CD4-positive, alpha-beta memory T cell (primary cell): Measurements from ENCODE around the gene LZTR1. TPM values are rescaled to one million over a fixed set of nuclear protein-coding genes. Genes with fewer than 3 reads are reported as not detected.
"Not testable (repeated sequence)": the region's sequence is repeated elsewhere in the genome, so short reads cannot be mapped to it uniquely, and the experiment has no call there.

ENCODE experiments used
- CTCF ChIA-PET: fragments of 350-600 bp; sonication (Branson Sonifier 250); formaldehyde crosslinking; loops from one replicate; lab custom pipeline; 2021; ENCODE audit warnings: inconsistent platforms; ENCODE audit not compliant: partially characterized antibody; lab: Charles Lee
- POLR2A ChIA-PET: fragments of 350-600 bp; sonication (Branson Sonifier 250); formaldehyde crosslinking; loops from one replicate; lab custom pipeline; 2021; ENCODE audit not compliant: partially characterized antibody; lab: Charles Lee
- DNase-seq, 5 donors: peaks; one replicate each; pipeline versions ENCODE4 v3.0.0 to v3.0.0-alpha.2; 2020 to 2022; ENCODE audit warnings: mixed read lengths in 1 of 5
- H3K27ac ChIP-seq: one replicate; pipeline ENCODE4 v1.7.0; 2013; ENCODE audit warnings: low read depth, low read length
- H3K27me3 ChIP-seq: 2 replicates; pipeline ENCODE4 v1.7.0; 2013; ENCODE audit warnings: mild to moderate bottlenecking, low read length, moderate library complexity; ENCODE audit not compliant: insufficient read depth
- H3K36me3 ChIP-seq: 2 replicates; pipeline ENCODE4 v1.7.0; 2013; ENCODE audit warnings: mild to moderate bottlenecking, low read length, moderate library complexity; ENCODE audit not compliant: insufficient read depth
- H3K4me1 ChIP-seq: 2 replicates; pipeline ENCODE4 v1.7.0; 2013; ENCODE audit warnings: mild to moderate bottlenecking, low read length, moderate library complexity; ENCODE audit not compliant: insufficient read depth
- H3K4me3 ChIP-seq, 2 donors: one replicate each; pipeline ENCODE4 v1.7.0; 2013; ENCODE audit warnings: low read length in 2 of 2, mild to moderate bottlenecking in 1 of 2
- H3K9me3 ChIP-seq, 2 donors: one replicate each; pipeline ENCODE4 v1.7.0; 2013; ENCODE audit warnings: low read length in 2 of 2, control low read depth in 1 of 2; ENCODE audit not compliant: control insufficient read depth in 1 of 2
- H3K27ac Mint-ChIP-seq, 7 donors: one replicate each; pipeline ENCODE4 v1.8.0; 2020 to 2021; ENCODE audit warnings: mixed read lengths in 7 of 7, mild to moderate bottlenecking in 6 of 7, inconsistent platforms in 3 of 7, moderate library complexity in 3 of 7
- H3K27me3 Mint-ChIP-seq, 2 donors: one replicate each; pipeline ENCODE4 v1.8.0; 2020 to 2021; ENCODE audit warnings: mixed read lengths in 2 of 2
- H3K36me3 Mint-ChIP-seq, 2 donors: one replicate each; pipeline ENCODE4 v1.8.0; 2020 to 2021; ENCODE audit warnings: mixed read lengths in 2 of 2, inconsistent platforms in 1 of 2, mild to moderate bottlenecking in 1 of 2
- H3K4me1 Mint-ChIP-seq, 4 donors: one replicate each; pipeline ENCODE4 v1.8.0; 2020 to 2021; ENCODE audit warnings: mixed read lengths in 4 of 4, mild to moderate bottlenecking in 1 of 4
- H3K4me3 Mint-ChIP-seq, 8 donors: one replicate each; pipeline ENCODE4 v1.8.0; 2020 to 2021; ENCODE audit warnings: mixed read lengths in 8 of 8, mild to moderate bottlenecking in 7 of 8, moderate library complexity in 6 of 8, inconsistent platforms in 3 of 8
- H3K9me3 Mint-ChIP-seq, 8 donors: one replicate each; pipeline ENCODE4 v1.8.0; 2020 to 2021; ENCODE audit warnings: mixed read lengths in 8 of 8, mild to moderate bottlenecking in 5 of 8, inconsistent platforms in 3 of 8, moderate library complexity in 1 of 8
- intact Hi-C: fragments of 100-400 bp; cut with micrococcal nuclease; formaldehyde crosslinking; loops from one replicate; pipeline ENCODE4 v1.15.1; 2023
- polyA plus RNA-seq, 2 donors: library from polyadenylated mRNA; unstranded; fragments of 300-500 nt; fragmentation: Illumina TruSeq; gene quantifications; one replicate each; pipeline ENCODE4 v1.2.3, GENCODE V29; 2021
- total RNA-seq, 2 experiments: library from RNA; stranded (reverse); gene quantifications; one replicate each; pipeline ENCODE4 v1.2.3, GENCODE V29; 2021

LZTR1 gene
- total and polyA plus RNA-seq, 4 experiments from 2014 or later, result 5.5 to 114 (median 64.8) TPM

DNA sequence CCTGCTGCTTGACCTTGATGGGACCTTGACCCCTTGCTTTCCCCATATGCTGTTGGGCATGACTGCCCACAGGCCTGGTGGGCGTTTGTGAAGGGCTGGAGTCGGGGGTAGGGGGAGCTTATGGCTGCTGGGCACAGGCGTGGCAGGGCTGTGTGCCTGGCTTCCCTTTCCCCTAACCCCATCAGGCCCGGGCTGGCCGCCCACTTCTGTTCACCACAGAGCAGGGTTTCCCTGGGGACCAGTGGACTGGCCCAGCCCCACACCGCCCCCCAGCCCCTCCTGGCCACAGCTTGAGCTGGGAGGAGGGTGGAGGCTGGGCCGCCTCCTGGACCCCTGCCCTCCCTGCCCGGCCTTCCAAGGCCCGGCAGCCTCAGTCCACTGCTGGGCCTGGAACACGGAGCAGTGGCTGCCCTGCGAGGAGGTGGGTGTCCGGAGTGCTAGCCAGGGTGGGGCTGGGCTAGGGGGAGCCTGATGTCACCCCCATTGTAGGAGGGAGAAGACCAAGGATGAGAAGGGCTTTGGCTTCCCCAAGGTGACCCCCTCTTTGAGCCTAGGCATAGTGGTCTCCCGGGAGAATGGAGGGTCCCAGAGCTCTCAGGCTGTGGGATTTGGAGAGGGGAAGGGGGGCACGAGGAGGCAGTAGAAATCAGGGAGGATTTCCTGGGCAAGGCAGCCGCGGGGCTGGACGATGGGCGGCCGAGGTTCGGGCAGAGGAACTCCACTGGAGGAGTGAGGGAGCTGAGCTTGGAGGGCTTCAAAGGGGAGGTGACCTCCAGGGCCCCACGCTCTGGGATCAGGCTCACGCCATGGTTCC lies 15.0 kb upstream of the LZTR1 start, which contains the start of gene AIFM3:
Gene AIFM3 (plus strand): TSS at position 373 of the 814 bp plus-strand sequence. CDS start 690 bp downstream, outside the sequence.
- Mint-ChIP-seq H3K36me3 (no peaks in the 10 kb centered on the region), H3K9me3 (no peaks in the 10 kb centered on the region), H3K27ac (peak within 1 kb of the TSS in 1 of 7 donors; percentile 77), H3K4me3 (peak within 1 kb of the TSS in 1 of 8 donors; percentile 20), H3K27me3 (peaks cover 0 to 3% of the 10 kb centered on the region in 2 donors), H3K4me1 (peaks cover 7 to 13% (median 10%) of the 10 kb centered on the region in 4 donors)
- no peak within 1 kb of the TSS for H3K4me3 ChIP-seq
- CTCF ChIA-PET, result interaction anchor here (1.6 kb wide), 1 partner anchor 9 kb away, joined by 3 read pairs; no protein-coding TSS in a partner anchor
- H3K4me1 ChIP-seq, result peaks cover 10% of the 10 kb centered on the region
- H3K36me3 ChIP-seq, result no peaks in the 10 kb centered on the region
- H3K9me3 ChIP-seq, result no peaks in the 10 kb centered on the region
- H3K27ac ChIP-seq, result no peak within 1 kb of the TSS
- POLR2A ChIA-PET, result no interaction called here
- H3K27me3 ChIP-seq, result no peaks in the 10 kb centered on the region
- DNase-seq, result no peak
- intact Hi-C loops, result no loop called here

DNA sequence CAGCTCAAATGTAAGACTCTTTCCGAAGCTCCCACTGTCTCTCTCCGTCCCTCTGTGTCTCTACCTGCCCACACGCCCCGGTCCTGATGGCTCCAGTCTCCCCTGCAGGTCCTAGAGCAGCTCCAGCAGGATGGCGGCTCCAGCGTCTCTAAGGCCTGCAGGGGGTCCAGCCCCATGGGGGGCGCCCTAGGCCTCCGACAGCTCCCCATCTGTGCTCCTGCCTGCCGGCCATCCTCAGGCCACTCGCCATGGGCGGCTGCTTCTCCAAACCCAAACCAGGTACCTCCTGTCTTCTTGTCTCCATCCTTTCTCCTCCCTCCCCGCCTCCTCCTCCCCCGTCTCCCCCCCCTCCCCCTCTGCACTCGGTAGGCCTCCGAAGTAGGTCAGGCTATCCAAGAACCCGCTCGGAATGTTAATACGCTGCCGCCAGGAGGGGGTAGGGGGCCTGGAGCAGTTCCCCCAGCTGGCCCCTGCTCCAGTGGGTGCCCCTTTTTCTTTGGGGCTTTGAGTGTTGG lies 14.3 kb upstream of the LZTR1 start:
- Mint-ChIP-seq H3K9me3 (no peaks in the 10 kb centered on the region), H3K27ac (peak overlapping the region in 1 of 7 donors; percentile 77), H3K27me3 (peaks cover 0 to 3% of the 10 kb centered on the region in 2 donors), H3K4me3 (no peak overlapping the region), H3K4me1 (peaks cover 7 to 13% (median 10%) of the 10 kb centered on the region in 4 donors), H3K36me3 (no peaks in the 10 kb centered on the region)
- ChIA-PET POLR2A (no interaction called here), CTCF (interaction anchor here (1.6 kb wide), 1 partner anchor 10 kb away, joined by 3 read pairs; no protein-coding TSS in a partner anchor)
- Histone ChIP-seq H3K4me3 (no peak overlapping the region), H3K36me3 (no peaks in the 10 kb centered on the region), H3K27me3 (no peaks in the 10 kb centered on the region), H3K9me3 (no peaks in the 10 kb centered on the region), H3K4me1 (peaks cover 10% of the 10 kb centered on the region), H3K27ac (no peak overlapping the region)
- intact Hi-C loops, result no loop called here
- no peak for DNase-seq

DNA sequence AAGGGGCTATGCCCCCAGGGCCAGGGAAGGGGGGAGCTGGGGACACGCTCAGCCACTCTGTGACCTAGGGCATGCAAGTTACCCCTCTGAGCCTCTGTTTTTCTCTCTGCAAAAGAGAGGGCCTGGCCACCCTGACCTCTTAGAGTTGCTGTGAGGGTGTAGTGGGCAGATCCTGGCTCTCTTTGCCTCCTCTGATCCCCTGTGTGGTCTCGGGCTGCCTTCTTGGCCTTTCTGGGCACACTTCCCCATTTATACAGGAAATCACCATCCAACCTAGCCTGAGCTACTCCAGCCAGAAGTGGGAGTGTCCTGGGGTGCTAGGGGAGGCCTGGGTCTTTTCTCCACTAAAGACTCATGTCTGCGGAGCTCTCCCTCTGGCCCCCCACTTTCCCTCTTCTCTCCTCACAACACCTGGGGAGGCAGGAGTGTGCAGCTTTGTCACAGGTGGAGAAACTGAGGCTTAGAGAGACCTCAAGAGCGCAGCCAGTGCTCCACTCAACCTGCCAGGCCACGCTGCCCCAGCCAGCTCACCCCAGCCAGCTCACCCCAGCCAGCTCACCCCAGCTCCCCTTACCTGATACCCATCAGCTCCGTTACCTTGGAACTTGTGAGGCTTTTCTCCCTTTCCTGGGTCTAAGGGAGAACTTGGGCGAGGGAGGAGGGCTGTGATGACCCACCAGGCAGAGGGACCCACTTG lies 13.7 kb upstream of the LZTR1 start:
- Mint-ChIP-seq H3K9me3 (no peaks in the 10 kb centered on the region), H3K27me3 (peaks cover 0 to 3% of the 10 kb centered on the region in 2 donors), H3K36me3 (no peaks in the 10 kb centered on the region), H3K4me1 (peaks cover 7 to 13% (median 9%) of the 10 kb centered on the region in 4 donors), H3K27ac (peak overlapping the region in 1 of 7 donors; percentile 18), H3K4me3 (no peak overlapping the region)
- H3K27ac ChIP-seq, result no peak overlapping the region
- no peaks in the 10 kb centered on the region for H3K27me3 ChIP-seq
- no peak for DNase-seq
- ChIA-PET POLR2A (no interaction called here), CTCF (interaction anchor here (1.6 kb wide), 1 partner anchor 11 kb away, joined by 3 read pairs; no protein-coding TSS in a partner anchor)
- peaks cover 10% of the 10 kb centered on the region for H3K4me1 ChIP-seq
- intact Hi-C loops, result no loop called here
- no peaks in the 10 kb centered on the region for H3K9me3 ChIP-seq
- no peaks in the 10 kb centered on the region for H3K36me3 ChIP-seq
- H3K4me3 ChIP-seq, result no peak overlapping the region

DNA sequence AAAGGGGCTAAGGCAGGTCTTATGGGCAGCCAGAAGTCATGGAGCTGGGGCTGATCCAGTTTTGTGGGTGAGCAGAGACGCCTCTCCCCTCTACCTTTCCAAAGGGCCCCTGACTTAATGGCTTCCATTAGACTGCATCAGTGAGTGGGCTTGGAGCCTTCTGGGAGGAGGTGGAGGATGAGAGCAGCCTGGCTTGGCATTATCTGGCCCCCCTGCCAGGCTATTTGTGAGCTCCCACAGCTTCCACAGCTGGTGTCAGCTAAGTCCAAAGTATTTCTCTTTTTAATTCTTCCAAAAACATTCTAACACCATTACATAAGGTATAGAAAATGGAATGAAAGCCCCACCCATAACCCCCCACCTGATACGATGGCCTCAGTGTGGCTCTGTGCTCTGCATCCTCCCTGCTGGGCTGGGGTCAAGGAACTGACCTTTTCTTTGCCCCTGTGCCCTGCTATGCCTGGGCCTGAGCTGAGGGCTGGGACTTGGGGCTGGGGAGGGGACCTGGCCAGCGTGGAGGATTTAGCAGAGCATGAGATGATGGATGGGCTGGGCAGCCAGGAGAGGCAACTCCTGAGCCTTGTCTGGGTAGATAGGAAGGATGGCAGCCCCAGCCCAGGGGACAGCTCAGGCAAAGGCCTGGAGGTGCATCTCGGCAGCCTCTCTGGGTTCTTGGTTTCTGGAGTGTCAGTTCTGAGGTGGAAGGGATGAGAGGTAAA lies 11.0 kb upstream of the LZTR1 start:
- Histone ChIP-seq H3K36me3 (no peaks in the 10 kb centered on the region), H3K9me3 (no peaks in the 10 kb centered on the region), H3K4me1 (no peaks in the 10 kb centered on the region), H3K27ac (no peak overlapping the region), H3K27me3 (no peaks in the 10 kb centered on the region), H3K4me3 (no peak overlapping the region)
- Mint-ChIP-seq H3K27me3 (no peaks in the 10 kb centered on the region), H3K4me1 (peaks cover 0 to 5% (median 0%) of the 10 kb centered on the region in 4 donors), H3K27ac (peak overlapping the region in 4 of 7 donors; percentile 13 to 66 (median 32)), H3K36me3 (no peaks in the 10 kb centered on the region), H3K9me3 (no peaks in the 10 kb centered on the region), H3K4me3 (no peak overlapping the region)
- CTCF ChIA-PET, result interaction anchor here (1.8 kb wide), 1 partner anchor 10 kb away, joined by 6 read pairs; no protein-coding TSS in a partner anchor
- POLR2A ChIA-PET, result interaction anchor here (1.5 kb wide), 1 partner anchor 11 kb away, joined by 4 read pairs; the partner anchor contains the start of gene LZTR1
- no peak for DNase-seq
- intact Hi-C loops, result no loop called here

DNA sequence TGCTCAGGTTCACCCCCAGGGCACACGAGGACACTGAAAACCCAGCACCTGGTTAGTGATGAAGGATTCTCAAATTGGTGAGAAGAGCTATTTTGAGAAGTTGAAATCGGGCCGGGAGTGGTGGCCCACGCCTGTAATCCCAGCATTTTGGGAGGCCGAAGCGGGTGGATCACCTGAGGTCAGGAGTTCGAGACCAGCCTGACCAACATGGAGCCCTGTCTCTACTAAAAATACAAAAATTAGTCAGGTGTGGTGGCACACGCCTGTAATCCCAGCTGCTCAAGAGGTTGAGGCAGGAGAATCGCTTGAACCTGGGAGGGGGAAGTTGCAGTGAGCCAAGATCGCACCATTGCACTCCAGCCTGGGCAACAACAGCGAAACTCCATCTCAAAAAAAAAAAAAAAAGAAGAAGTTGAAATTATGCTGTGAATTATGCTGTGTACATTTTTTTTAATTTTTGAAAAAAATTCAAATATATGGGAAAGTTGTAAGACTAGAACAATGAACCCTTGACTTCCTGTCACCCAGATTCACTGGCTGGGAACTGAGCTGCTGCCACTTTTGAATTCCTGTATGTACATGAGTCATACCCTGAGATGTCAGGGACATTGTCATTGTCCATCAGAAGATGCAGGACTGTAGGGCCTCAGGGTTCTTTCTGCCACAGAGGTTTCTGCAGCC lies 9.9 kb upstream of the LZTR1 start:
- H3K9me3 ChIP-seq, H3K36me3 ChIP-seq, DNase-seq, H3K36me3 Mint-ChIP-seq, H3K27ac Mint-ChIP-seq, H3K4me1 Mint-ChIP-seq, H3K4me3 Mint-ChIP-seq, H3K9me3 Mint-ChIP-seq, H3K4me1 ChIP-seq, H3K27ac ChIP-seq, H3K27me3 ChIP-seq, H3K4me3 ChIP-seq, H3K27me3 Mint-ChIP-seq, intact Hi-C loops: not testable (repeated sequence)
- ChIA-PET POLR2A (interaction anchor here (1.5 kb wide), 1 partner anchor 10 kb away, joined by 4 read pairs; the partner anchor contains the start of gene LZTR1), CTCF (interaction anchor here (0.7 to 1.8 kb wide), 2 partner anchors 11 to 13 kb away, joined by 3 to 6 read pairs; no protein-coding TSS in a partner anchor)

DNA sequence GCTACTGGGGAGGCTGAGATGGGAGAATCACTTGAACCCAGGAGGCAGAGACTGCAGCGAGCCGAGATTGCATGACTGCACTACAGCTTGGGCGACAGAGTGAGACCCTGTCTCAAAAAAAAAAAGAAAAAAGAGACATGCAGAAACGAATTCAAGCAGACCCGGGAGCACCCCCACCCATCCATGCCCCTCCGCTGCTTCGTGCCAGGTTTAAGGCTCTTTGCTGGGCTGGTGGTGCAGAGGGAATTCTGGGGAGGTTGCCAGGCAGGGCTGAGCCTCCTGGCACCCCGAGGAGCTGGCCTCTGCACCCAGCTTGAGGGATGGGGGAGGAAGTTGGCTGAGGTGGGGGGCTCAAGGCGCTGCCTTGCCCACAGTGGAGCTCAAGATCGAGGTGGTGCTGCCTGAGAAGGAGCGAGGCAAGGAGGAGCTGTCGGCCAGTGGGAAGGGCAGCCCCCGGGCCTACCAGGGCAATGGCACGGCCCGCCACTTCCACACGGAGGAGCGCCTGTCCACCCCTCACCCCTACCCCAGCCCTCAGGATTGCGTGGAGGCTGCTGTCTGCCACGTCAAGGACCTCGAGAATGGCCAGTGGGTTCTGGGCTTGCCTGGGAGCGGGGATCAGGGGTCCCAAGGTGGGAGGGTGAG lies 9.0 kb upstream of the LZTR1 start:
- H3K9me3 ChIP-seq, result no peaks in the 10 kb centered on the region
- Mint-ChIP-seq H3K36me3 (no peaks in the 10 kb centered on the region), H3K27ac (no peak overlapping the region), H3K4me3 (no peak overlapping the region), H3K9me3 (peaks cover 0 to 4% (median 0%) of the 10 kb centered on the region in 8 donors), H3K27me3 (no peaks in the 10 kb centered on the region), H3K4me1 (peaks cover 0 to 5% (median 0%) of the 10 kb centered on the region in 4 donors)
- POLR2A ChIA-PET, result no interaction called here
- H3K4me3 ChIP-seq, result no peak overlapping the region
- intact Hi-C loops, result no loop called here
- no peaks in the 10 kb centered on the region for H3K4me1 ChIP-seq
- DNase-seq, result no peak
- CTCF ChIA-PET, result interaction anchor here (0.7 to 1.8 kb wide), 2 partner anchors 12 to 14 kb away, joined by 3 to 6 read pairs; no protein-coding TSS in a partner anchor
- H3K27me3 ChIP-seq, result no peaks in the 10 kb centered on the region
- no peak overlapping the region for H3K27ac ChIP-seq
- H3K36me3 ChIP-seq, result no peaks in the 10 kb centered on the region
